ENCODE measurements around the gene ALPP. TPM values are rescaled to one million over a fixed set of nuclear protein-coding genes. Genes with fewer than 3 reads are reported as not detected.
"Not testable (repeated sequence)": the region's sequence is repeated elsewhere in the genome, so short reads cannot be mapped to it uniquely, and the experiment has no call there.

Gene ALPP
- total and polyA plus RNA-seq, 3 experiments from 2014 or later, result not detected

DNA sequence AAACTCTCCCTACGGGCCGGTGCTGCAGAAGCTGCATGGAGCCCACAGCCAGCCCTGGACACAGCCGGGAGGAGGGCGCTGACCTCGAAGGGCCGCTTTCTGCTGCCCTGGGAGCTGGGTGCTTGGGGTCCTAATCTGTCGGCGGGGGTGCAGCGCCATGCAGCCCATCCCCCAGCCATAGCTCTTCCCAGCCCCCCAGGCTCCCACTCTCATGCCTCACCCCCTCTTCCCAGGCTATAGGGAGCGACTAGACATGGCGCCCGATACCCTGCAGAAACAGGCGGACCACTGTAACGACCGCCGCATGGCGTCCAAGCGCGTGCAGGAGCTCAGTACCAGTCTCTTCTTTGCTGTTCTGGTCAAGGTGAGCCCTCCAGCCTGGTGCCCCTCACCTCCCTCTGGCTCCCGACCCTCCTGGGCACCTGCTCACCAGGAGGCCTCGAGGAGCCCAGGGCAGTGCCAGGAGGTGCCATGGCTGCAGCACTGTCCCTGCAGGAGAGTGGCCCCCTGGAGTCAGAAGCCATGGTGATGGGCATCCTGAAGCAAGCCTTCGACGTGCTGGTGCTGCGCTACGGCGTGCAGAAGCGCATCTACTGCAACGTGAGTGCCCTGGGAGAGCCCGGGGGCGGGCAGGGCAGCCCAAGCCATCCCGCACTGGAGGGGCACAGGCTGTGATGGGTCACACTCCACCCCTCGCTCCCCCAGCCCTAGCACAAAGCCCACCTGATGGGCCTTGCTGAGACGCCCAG, 44.2 kb upstream of the ALPP start:
- peak in 1 of 5 donors; percentile 30 for DNase-seq
- POLR2A ChIA-PET; H3K36me3 ChIP-seq (ENCODE audit: insufficient read depth, low read length); H3K4me3 Mint-ChIP-seq; H3K4me3 ChIP-seq (ENCODE audit: low read length); H3K4me1 ChIP-seq (ENCODE audit: insufficient read depth, low read length); H3K27me3 Mint-ChIP-seq; H3K27me3 ChIP-seq (ENCODE audit: insufficient read depth, low read length, poor library complexity, severe bottlenecking); H3K9me3 ChIP-seq (ENCODE audit: low read length); H3K4me1 Mint-ChIP-seq; H3K27ac Mint-ChIP-seq; H3K27ac ChIP-seq (ENCODE audit: low read depth, low read length); H3K9me3 Mint-ChIP-seq: not testable (repeated sequence)
- peaks cover 0 to 10% (median 0%) of the 10 kb centered on the region in 3 donors for H3K36me3 Mint-ChIP-seq
- CTCF ChIA-PET, result interaction anchor here (1.5 kb wide), 1 partner anchor 434 kb away, joined by 3 read pairs; no protein-coding TSS in a partner anchor

DNA sequence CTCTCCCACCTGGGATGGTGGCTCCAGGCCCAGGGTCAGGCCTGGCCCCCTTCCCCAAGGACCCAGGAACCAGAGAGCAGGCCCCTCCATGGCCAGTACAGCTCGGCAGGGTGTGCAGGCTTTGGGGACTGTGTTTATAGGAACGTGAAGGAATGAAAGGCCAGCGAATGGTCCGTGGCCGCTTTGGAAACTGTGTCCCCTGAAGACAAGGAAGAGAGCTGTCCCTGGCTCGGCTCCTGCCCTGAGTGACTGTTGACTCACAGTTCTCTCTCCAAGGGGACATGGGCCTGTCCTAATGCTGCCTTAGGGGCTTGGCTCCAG, 43.7 kb upstream of the ALPP start:
- H3K4me1 ChIP-seq (ENCODE audit: insufficient read depth, low read length); H3K27ac ChIP-seq (ENCODE audit: low read depth, low read length); H3K9me3 Mint-ChIP-seq; H3K4me3 ChIP-seq (ENCODE audit: low read length); H3K4me1 Mint-ChIP-seq; H3K27me3 Mint-ChIP-seq; H3K36me3 ChIP-seq (ENCODE audit: insufficient read depth, low read length); H3K4me3 Mint-ChIP-seq; POLR2A ChIA-PET; H3K9me3 ChIP-seq (ENCODE audit: low read length); H3K27ac Mint-ChIP-seq; H3K27me3 ChIP-seq (ENCODE audit: insufficient read depth, low read length, poor library complexity, severe bottlenecking): not testable (repeated sequence)
- CTCF ChIA-PET, result interaction anchor here (1.5 kb wide), 1 partner anchor 435 kb away, joined by 3 read pairs; no protein-coding TSS in a partner anchor
- peaks cover 0 to 10% (median 0%) of the 10 kb centered on the region in 3 donors for H3K36me3 Mint-ChIP-seq
- peak in 1 of 5 donors; percentile 20 for DNase-seq

DNA sequence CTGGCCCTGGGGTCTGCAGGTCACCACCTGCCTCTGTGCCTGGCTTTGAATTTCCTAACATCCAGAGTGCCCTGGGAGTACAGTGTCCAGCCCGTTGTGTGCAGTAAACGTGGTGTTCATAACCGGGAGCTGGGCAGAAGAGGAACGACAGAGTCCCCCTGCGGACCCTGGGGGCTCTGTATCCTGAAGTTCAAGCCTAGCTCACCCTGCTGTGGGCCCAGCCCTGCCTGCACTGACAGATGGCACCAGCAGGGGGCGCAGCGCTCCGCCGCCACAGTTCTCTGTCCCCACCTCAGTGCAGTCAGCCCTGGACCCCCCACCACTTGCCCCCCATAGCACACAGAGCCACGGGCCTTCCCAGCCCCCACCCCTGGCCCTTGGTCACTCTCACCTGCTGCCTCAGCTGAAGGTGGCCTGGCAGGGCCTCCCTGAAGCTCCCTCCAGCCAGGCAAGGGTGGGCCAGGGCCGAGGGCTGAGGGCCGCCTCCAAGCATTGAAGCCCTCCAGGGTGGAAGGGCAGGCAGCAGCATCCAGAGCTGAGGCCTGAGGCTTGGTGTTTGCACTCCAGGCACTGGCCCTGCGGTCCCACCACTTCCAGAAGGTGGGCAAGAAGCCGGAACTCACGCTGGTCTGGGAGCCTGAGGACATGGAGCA, 43.2 kb upstream of the ALPP start:
- H3K27me3 Mint-ChIP-seq; H3K4me3 Mint-ChIP-seq; H3K27ac Mint-ChIP-seq; H3K4me1 Mint-ChIP-seq; H3K27me3 ChIP-seq (ENCODE audit: insufficient read depth, low read length, poor library complexity, severe bottlenecking); CTCF ChIA-PET; H3K27ac ChIP-seq (ENCODE audit: low read depth, low read length); H3K9me3 ChIP-seq (ENCODE audit: low read length); H3K4me1 ChIP-seq (ENCODE audit: insufficient read depth, low read length); H3K36me3 ChIP-seq (ENCODE audit: insufficient read depth, low read length); H3K4me3 ChIP-seq (ENCODE audit: low read length); H3K9me3 Mint-ChIP-seq: not testable (repeated sequence)
- peaks cover 0 to 10% (median 0%) of the 10 kb centered on the region in 3 donors for H3K36me3 Mint-ChIP-seq
- peak in 1 of 5 donors; percentile 27 for DNase-seq
- POLR2A ChIA-PET, result interaction anchor here (0.5 kb wide), 1 partner anchor 307 kb away, joined by 3 read pairs; no protein-coding TSS in a partner anchor

DNA sequence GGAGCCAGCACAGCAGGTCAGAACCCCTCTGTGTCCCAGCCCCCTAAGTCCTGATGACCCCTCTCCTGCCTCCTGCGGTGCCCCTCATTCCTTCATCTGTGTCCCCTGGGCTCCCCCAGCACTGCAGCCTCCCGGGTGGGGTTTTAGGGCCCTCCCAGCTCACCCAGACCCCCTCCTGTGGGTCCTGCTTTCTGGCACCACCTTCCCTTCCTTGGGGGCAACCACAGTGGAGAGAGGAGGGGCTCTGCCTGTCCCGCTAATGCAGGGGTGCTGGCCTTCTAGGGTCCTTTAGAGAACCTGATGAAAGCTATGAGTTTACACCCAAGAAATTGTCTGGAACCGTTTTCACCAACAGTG, 42.7 kb upstream of the ALPP start:
- no peaks in the 10 kb centered on the region for H3K4me1 Mint-ChIP-seq
- peak in 1 of 5 donors; percentile 25 for DNase-seq
- CTCF ChIA-PET, result no interaction called here
- POLR2A ChIA-PET, result no interaction called here
- Histone ChIP-seq H3K4me3 (ENCODE audit: low read length) (no peak overlapping the region), H3K36me3 (ENCODE audit: insufficient read depth, low read length) (no peaks in the 10 kb centered on the region), H3K27ac (ENCODE audit: low read depth, low read length) (no peak overlapping the region), H3K9me3 (ENCODE audit: low read length) (no peaks in the 10 kb centered on the region), H3K4me1 (ENCODE audit: insufficient read depth, low read length) (no peaks in the 10 kb centered on the region), H3K27me3 (ENCODE audit: insufficient read depth, low read length, poor library complexity, severe bottlenecking) (no peaks in the 10 kb centered on the region)
- H3K27ac Mint-ChIP-seq, result peak overlapping the region in 1 of 8 donors; percentile 38
- H3K9me3 Mint-ChIP-seq, result no peaks in the 10 kb centered on the region
- H3K36me3 Mint-ChIP-seq, result peaks cover 0 to 10% (median 1%) of the 10 kb centered on the region in 3 donors
- peaks cover 0 to 1% of the 10 kb centered on the region in 2 donors for H3K27me3 Mint-ChIP-seq
- H3K4me3 Mint-ChIP-seq, result no peak overlapping the region

DNA sequence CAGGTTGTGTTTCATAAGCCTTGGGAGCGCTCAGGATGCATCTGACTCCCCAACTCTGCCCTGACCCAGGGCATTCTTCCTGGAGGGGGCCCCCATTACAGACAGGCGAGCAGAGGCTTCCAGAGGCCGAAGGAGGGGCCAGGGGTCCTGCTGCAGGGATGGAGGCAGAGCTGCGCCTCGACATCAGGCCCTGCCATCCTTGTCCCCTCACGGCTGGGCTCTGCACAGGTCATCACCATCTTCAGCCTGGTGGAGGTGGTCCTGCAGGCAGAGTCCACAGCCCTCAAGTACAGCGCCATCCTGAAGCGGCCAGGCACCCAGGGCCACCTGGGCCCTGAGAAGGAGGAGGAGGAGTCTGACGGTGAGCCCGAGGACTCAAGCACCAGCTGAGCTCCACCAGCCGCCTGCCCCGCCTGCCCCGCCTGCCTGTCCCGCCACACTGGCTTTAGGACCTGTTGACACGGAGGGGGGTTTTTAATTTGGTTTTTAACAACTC, 42.3 kb upstream of the ALPP start:
- H3K27ac Mint-ChIP-seq, result peak overlapping the region in 1 of 8 donors; percentile 38
- Histone ChIP-seq H3K4me3 (ENCODE audit: low read length) (no peak overlapping the region), H3K27me3 (ENCODE audit: insufficient read depth, low read length, poor library complexity, severe bottlenecking) (no peaks in the 10 kb centered on the region), H3K4me1 (ENCODE audit: insufficient read depth, low read length) (no peaks in the 10 kb centered on the region), H3K36me3 (ENCODE audit: insufficient read depth, low read length) (no peaks in the 10 kb centered on the region), H3K27ac (ENCODE audit: low read depth, low read length) (no peak overlapping the region), H3K9me3 (ENCODE audit: low read length) (no peaks in the 10 kb centered on the region)
- H3K4me3 Mint-ChIP-seq, result no peak overlapping the region
- peaks cover 0 to 10% (median 2%) of the 10 kb centered on the region in 3 donors for H3K36me3 Mint-ChIP-seq
- no peaks in the 10 kb centered on the region for H3K9me3 Mint-ChIP-seq
- H3K4me1 Mint-ChIP-seq, result no peaks in the 10 kb centered on the region
- DNase-seq, result peak in 1 of 5 donors; percentile 34
- peaks cover 0 to 2% of the 10 kb centered on the region in 2 donors for H3K27me3 Mint-ChIP-seq
- POLR2A ChIA-PET, result no interaction called here
- CTCF ChIA-PET, result no interaction called here

DNA sequence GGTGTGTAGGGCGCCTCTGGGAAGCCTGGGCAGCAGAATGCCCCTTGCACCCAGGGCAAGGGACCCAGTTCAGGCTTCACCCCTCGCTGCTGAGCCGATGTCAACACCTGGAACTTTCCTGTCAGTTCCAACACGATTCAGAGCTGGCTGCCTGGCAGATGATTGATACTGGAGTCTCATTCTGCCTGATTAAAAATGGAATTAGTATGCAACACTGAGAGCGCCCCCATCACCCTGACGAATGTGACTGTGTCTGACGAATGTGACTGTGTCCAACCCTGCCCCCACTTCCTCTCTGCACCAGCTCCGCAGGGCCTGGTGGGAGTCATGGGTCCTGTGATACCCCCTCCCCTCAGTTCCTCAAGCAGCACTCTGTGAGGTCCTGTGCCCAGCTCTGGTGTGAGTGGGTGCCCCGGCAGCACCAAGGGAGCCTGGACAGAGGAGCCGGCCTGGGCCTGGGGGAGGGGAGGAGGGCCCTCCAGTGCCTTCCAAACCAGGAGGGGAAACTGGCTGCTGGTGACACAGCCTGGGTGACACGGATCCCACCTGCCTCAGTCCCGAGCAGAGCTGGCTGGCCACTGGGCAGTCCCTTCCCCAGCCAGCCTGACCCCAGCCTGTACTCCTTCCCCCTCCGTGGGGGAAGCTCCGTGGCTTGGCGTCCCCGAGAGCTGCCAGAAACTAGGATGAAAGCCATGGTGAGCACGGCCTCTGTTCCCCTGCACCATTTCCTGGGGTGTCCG, 41.4 kb upstream of the ALPP start:
- CTCF ChIA-PET, result no interaction called here

DNA sequence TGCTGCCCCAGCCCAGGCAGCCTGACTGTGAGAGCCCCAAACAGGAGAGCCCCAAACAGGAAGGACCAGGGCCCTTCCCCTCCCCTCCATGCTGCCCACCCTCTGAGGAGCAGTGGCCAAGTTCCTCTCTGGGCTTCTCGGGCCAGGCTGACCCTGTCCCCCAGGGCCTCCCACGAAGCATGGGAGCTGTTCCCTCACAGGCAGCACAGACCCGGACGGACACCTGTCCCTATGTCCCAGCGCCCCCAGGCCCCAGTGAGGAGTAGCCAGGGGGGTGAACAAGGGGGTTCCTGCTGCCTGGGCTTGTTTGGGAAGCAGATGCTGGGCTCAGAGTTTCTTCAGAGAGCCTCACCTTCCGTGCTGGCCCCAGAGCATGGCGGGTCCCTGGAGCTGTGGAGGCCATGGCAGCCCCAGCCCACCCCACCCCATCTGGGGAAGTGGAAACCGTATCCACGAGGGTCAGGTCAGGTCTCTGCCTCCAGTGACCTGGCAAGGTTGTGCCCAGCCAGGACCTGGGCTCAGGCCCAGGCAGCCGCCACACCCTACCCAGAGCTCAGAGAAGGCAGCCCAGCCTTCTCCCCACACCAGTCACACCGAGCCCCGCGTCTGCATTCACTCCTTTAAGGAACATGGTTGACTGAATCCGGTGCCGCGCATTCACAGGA, 40.3 kb upstream of the ALPP start:
- H3K27me3 Mint-ChIP-seq; H3K27me3 ChIP-seq (ENCODE audit: insufficient read depth, low read length, poor library complexity, severe bottlenecking); H3K4me1 ChIP-seq (ENCODE audit: insufficient read depth, low read length); H3K9me3 ChIP-seq (ENCODE audit: low read length); H3K27ac ChIP-seq (ENCODE audit: low read depth, low read length); H3K36me3 ChIP-seq (ENCODE audit: insufficient read depth, low read length); CTCF ChIA-PET; H3K27ac Mint-ChIP-seq; H3K4me3 Mint-ChIP-seq; POLR2A ChIA-PET; H3K4me3 ChIP-seq (ENCODE audit: low read length); H3K9me3 Mint-ChIP-seq; H3K4me1 Mint-ChIP-seq: not testable (repeated sequence)
- peak in 1 of 5 donors; percentile 28 for DNase-seq
- peaks cover 0 to 10% (median 3%) of the 10 kb centered on the region in 3 donors for H3K36me3 Mint-ChIP-seq

More for the DNA sequence above, 41.4 kb upstream of the ALPP start:
- no peak overlapping the region for H3K4me3 ChIP-seq (ENCODE audit: low read length)
- Mint-ChIP-seq H3K27ac (no peak overlapping the region), H3K9me3 (no peaks in the 10 kb centered on the region), H3K4me3 (no peak overlapping the region), H3K27me3 (peaks cover 0 to 2% of the 10 kb centered on the region in 2 donors), H3K36me3 (peaks cover 0 to 10% (median 3%) of the 10 kb centered on the region in 3 donors), H3K4me1 (no peaks in the 10 kb centered on the region)
- H3K27me3 ChIP-seq (ENCODE audit: insufficient read depth, low read length, poor library complexity, severe bottlenecking), result no peaks in the 10 kb centered on the region
- no peaks in the 10 kb centered on the region for H3K4me1 ChIP-seq (ENCODE audit: insufficient read depth, low read length)
- DNase-seq, result peak in 1 of 5 donors; percentile 6
- H3K27ac ChIP-seq (ENCODE audit: low read depth, low read length), result no peak overlapping the region
- POLR2A ChIA-PET, result no interaction called here
- no peaks in the 10 kb centered on the region for H3K9me3 ChIP-seq (ENCODE audit: low read length)
- no peaks in the 10 kb centered on the region for H3K36me3 ChIP-seq (ENCODE audit: insufficient read depth, low read length)

DNA sequence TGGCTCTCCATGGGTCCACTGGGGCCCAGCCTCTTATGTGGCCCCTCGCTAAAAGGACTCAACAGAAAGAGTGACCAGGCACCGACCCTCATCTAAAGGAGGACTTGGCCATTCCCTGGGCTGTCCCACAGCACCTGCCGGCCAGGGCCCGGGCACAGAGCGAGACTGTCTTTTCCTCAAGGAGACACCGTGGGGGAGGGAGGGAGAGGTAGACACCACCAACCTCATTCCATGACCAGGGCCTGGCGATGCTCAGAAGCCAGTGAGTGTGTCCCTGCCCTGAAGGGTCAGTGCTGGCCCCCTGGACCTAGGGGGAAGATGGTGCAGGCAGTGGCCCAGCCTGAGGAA, 39.8 kb upstream of the ALPP start:
- peaks cover 0 to 2% of the 10 kb centered on the region in 2 donors for H3K27me3 Mint-ChIP-seq

More for the DNA sequence above, 39.8 kb upstream of the ALPP start:
- Histone ChIP-seq H3K4me3 (ENCODE audit: low read length) (no peak overlapping the region), H3K27me3 (ENCODE audit: insufficient read depth, low read length, poor library complexity, severe bottlenecking) (no peaks in the 10 kb centered on the region), H3K9me3 (ENCODE audit: low read length) (no peaks in the 10 kb centered on the region), H3K4me1 (ENCODE audit: insufficient read depth, low read length) (no peaks in the 10 kb centered on the region), H3K36me3 (ENCODE audit: insufficient read depth, low read length) (no peaks in the 10 kb centered on the region), H3K27ac (ENCODE audit: low read depth, low read length) (no peak overlapping the region)
- no peaks in the 10 kb centered on the region for H3K4me1 Mint-ChIP-seq
- H3K4me3 Mint-ChIP-seq, result no peak overlapping the region
- peaks cover 0 to 10% (median 3%) of the 10 kb centered on the region in 3 donors for H3K36me3 Mint-ChIP-seq
- H3K27ac Mint-ChIP-seq, result no peak overlapping the region
- H3K9me3 Mint-ChIP-seq, result no peaks in the 10 kb centered on the region
- peak in 1 of 5 donors; percentile 30 for DNase-seq
- CTCF ChIA-PET, result no interaction called here
- POLR2A ChIA-PET, result no interaction called here
